GM12865 (cell line): Measurements from ENCODE around the gene GRHL1.

Source experiments
- DNase-seq: peaks from one replicate; pipeline ENCODE4 v3.0.0; 2010; ENCODE audit warnings: low read depth
- H3K4me3 ChIP-seq: 2 replicates; pipeline ENCODE4 v1.5.1; 2011; ENCODE audit warnings: mild to moderate bottlenecking, low read depth, low read length, control low read depth
- TF ChIP-seq, protein P1 (sequence below): IDR thresholded peaks from 2 replicates; pipeline ENCODE4 v1.5.1; 2011; ENCODE audit warnings: low read length, control low read depth, low read depth, inconsistent platforms; ENCODE audit not compliant: insufficient read depth; ENCODE audit errors: missing control alignments

The GRHL1 gene

DNA sequence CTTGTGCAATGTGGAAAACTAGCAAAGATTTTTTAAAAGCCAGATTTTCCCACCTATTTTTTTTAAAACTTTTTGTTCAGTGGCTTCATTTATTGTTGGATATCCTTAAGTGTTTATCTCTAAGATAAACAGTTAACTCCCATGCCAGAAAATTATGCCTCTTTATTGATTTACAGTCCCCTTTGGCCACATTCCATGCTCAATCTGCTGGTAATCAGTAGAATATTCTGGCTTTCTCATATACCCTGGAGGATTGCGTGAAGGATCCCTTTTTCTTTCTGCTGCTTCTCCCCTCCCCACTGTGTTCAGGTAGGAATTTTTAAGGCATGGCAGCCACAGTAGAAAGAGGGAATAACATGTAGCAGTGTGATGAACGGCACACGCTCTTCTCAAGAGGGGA, 2.6 kb downstream of the GRHL1 start:
- TF ChIP-seq, protein P1, sequence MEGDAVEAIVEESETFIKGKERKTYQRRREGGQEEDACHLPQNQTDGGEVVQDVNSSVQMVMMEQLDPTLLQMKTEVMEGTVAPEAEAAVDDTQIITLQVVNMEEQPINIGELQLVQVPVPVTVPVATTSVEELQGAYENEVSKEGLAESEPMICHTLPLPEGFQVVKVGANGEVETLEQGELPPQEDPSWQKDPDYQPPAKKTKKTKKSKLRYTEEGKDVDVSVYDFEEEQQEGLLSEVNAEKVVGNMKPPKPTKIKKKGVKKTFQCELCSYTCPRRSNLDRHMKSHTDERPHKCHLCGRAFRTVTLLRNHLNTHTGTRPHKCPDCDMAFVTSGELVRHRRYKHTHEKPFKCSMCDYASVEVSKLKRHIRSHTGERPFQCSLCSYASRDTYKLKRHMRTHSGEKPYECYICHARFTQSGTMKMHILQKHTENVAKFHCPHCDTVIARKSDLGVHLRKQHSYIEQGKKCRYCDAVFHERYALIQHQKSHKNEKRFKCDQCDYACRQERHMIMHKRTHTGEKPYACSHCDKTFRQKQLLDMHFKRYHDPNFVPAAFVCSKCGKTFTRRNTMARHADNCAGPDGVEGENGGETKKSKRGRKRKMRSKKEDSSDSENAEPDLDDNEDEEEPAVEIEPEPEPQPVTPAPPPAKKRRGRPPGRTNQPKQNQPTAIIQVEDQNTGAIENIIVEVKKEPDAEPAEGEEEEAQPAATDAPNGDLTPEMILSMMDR: no peak
- no peak for DNase-seq
- no peak overlapping the region for H3K4me3 ChIP-seq

DNA sequence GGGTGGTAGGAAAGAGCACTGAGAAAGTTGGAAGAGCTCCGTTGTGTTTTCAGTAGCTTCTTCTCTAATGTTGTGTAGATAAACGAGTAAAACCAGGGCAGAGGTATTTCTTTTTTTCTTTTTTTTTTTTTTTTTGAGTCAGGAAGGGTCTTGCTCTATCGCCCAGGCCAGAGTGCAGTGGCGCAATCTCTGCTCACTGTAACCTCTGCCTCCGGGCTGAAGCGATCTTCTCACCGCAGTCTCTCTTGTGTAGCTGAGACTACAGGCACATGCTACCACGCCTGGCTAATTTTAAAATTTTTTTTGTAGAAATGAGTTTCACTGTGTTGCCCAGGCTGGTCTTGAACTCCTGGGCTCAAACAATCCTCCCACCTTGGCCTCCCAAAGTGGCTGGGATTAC, 6.6 kb downstream of the GRHL1 start:
- no peak overlapping the region for H3K4me3 ChIP-seq
- TF ChIP-seq, protein P1: no peak
- DNase-seq: no peak

DNA sequence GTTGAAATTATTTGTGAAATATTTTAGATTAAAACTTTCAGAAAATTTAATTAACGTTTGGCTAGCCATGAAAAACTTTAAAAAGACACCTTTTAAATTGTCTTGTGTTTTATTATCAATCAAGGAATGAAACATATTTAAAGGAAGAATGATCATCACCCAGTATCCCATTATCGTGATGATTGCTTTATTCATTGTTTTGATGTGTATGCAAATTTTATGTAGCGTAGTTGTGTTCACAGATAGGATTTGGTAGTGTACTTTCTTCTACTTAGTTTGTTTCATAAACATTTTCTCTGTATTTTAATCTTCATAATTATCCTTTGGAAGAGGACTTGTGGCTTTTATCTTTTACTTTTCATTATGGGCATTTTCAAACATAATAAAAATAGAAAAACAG, 7.8 kb downstream of the GRHL1 start:
- H3K4me3 ChIP-seq: no peak overlapping the region
- TF ChIP-seq, protein P1: no peak
- DNase-seq: no peak

DNA sequence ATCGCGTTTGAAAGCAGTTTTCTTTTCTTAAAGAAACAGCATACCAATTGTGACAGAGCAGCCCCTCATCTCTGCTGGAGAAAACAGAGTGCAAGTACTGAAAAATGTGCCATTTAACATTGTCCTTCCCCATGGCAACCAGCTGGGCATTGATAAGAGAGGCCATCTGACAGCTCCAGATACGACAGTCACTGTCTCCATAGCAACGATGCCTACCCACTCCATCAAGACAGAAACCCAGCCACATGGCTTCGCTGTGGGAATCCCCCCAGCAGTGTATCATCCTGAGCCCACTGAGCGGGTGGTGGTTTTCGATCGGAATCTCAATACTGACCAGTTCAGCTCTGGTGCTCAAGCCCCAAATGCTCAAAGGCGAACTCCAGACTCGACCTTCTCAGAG, 9.5 kb downstream of the GRHL1 start:
- DNase-seq: no peak
- no peak overlapping the region for H3K4me3 ChIP-seq
- TF ChIP-seq, protein P1: no peak

DNA sequence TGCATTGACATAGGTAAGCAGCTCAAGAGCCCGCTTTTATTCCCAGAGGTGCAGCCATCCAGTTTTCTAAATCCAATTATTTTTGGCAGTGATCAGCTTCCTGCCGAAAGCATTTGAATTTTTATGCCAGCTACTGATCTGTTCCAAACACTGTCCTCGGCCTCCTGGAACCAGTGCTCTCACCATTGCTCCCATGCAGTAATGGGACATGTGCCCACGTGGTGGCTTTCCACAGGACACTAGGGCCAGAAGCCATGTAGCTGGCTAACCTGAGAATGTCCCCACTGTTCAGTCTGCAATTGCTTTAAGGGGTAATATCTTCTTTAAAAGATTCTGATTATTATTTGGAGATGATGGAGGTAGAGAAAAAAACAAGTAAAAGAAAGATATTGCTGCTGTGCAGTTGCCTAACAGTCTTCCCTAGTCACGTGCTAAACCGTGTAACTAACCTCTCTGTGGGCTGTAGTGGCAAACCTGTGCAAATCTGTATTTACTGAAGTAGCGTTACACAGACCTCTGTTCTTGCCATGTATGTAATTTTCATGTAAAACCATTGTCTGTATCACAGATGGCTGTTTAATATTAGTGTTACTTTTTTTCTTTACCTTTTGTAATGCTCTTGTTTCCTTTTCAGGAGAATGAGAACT, 13.0 kb downstream of the GRHL1 start:
- TF ChIP-seq, protein P1: no peak
- H3K4me3 ChIP-seq: no peak overlapping the region
- no peak for DNase-seq

DNA sequence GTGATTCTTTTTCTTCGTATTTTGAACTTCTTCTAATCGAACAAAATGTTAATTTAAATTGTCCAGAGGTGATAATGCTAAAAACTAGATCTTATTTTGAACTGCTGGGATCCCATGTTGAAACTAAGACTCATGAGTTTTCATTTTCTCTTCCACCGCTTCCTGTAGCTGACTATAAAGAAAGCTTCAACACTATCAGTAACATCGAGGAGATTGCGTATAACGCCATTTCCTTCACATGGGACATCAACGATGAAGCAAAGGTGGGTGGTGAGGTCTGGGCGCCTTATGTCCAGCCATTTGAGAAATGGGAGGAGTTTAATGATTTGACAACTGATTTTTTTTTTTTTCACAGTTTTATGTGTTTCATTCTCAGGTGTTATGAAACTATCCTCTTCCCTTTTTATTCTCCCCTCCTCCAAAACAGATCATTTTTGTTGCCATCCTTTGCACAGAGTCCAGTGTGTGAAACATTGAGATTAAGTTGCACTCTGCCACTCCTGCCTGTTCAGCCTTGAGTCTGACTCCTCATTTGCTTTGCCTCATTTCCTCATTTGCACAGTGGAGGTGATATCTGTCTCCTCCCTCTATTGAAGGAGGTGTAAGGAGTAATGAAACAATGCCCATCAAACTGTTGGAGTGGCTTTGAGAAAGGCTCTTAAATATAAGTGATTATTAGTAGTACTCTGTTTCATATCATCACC, 13.8 kb downstream of the GRHL1 start:
- no peak for DNase-seq
- no peak overlapping the region for H3K4me3 ChIP-seq
- TF ChIP-seq, protein P1: no peak
